Adrenal gland (tissue), 12 donors: Measurements from ENCODE around the gene HDLBP. TPM values are rescaled to one million over a fixed set of nuclear protein-coding genes. Genes with fewer than 3 reads are reported as not detected.
A peak's percentile ranks its signal among the peaks of the same experiment; 100 is the strongest.

Source experiments
- DNase-seq, 7 donors: peaks; one replicate each; pipeline ENCODE4 v3.0.0-alpha.2; 2019 to 2020
- H3K27ac ChIP-seq, 5 donors: fragments of 200-600 bp; sonication (generic) in 4 of 5; 1 replicate in 3 of 5; 2 replicates in 2 of 5; pipeline versions ENCODE4 v1.5.1 to v1.8.0; 2016 to 2020; ENCODE audit warnings: mild to moderate bottlenecking in 1 of 5
- H3K27me3 ChIP-seq: fragments of 200-600 bp; 2 replicates; pipeline ENCODE4 v1.8.0; 2021
- H3K36me3 ChIP-seq, 2 donors: fragments of 200-600 bp; replicated peaks in 1 of 2; 1 replicate in 1 of 2; 2 replicates in 1 of 2; pipeline versions ENCODE4 v1.5.1 to v1.8.0; 2018 to 2022
- H3K4me1 ChIP-seq, 2 donors: fragments of 200-600 bp; replicated peaks in 1 of 2; 1 replicate in 1 of 2; 2 replicates in 1 of 2; pipeline versions ENCODE4 v1.5.1 to v1.8.0; 2018 to 2021
- H3K4me3 ChIP-seq, 4 donors: fragments of 200-600 bp; sonication (generic) in 3 of 4; one replicate each; pipeline ENCODE4 v1.5.1; 2016 to 2018
- H3K9me3 ChIP-seq, 3 donors: fragments of 200-600 bp; sonication (generic) in 1 of 3; replicated peaks in 1 of 3; 1 replicate in 2 of 3; 2 replicates in 1 of 3; pipeline versions ENCODE4 v1.5.1 to v1.8.0; 2016 to 2021
- CTCF ChIP-seq, 6 experiments: fragments of 450-650 bp in 4 of 6; fragments of 200-600 bp in 2 of 6; sonication (generic) in 1 of 6; IDR thresholded peaks; 1 replicate in 5 of 6; 2 replicates in 1 of 6; pipeline versions ENCODE4 v1.5.1 to v1.8.0; 2016 to 2021; ENCODE audit warnings: antibody characterized with exemption in 6 of 6, mild to moderate bottlenecking in 2 of 6, moderate library complexity in 1 of 6
- POLR2A ChIP-seq, 2 donors: fragments of 450-650 bp; IDR thresholded peaks; one replicate each; pipeline ENCODE4 v1.6.1; 2017; ENCODE audit warnings: antibody characterized with exemption in 2 of 2, mild to moderate bottlenecking in 2 of 2, moderate library complexity in 1 of 2
- WGBS, 4 donors: extraction: QIAGEN DNeasy Blood & Tissue Kit in 2 of 4; methylation state at CpG; one replicate each; pipeline versions ENCODE4 v1.1.5 to v1.1.7; 2013 to 2017; 5-methylcytosine and 5-hydroxymethylcytosine counted together
- intact Hi-C, 2 donors: fragments of 100-400 bp; cut with DNase I; formaldehyde crosslinking; loops; one replicate each; pipeline versions ENCODE4 v1.14.1 to v1.15.0; 2022 to 2023
- polyA plus RNA-seq, 3 donors: library from polyadenylated mRNA; stranded (reverse); fragments of 200-250 nt in 2 of 3; fragments of 350-450 nt in 1 of 3; fragmentation: Illumina TruSeq in 1 of 3; extraction: RNeasy Lipid Tissue Mini Kit (QIAGEN cat#74804) in 1 of 3; gene quantifications; one replicate each; pipeline ENCODE4 v1.2.3, GENCODE V29; 2013 to 2014
- total RNA-seq, 9 donors: library from RNA; depleted of rRNA in 4 of 9; stranded (reverse); fragments of >200 nt in 4 of 9; fragments of 120-200 nt in 1 of 9; fragmentation: NEBNext Ultra II Directional in 1 of 9; extraction: Animal tissue kit (Norgen Biotek cat#: 25700) in 1 of 9; gene quantifications; one replicate each; pipeline versions ENCODE4 v1.1.0 to v1.2.4, GENCODE V29; 2013 to 2023
- donor health status: healthy with polysubstance abuse.
- donor health status: Bipolar disorder and iron deficiency.
- donor health status: DM: yes; HTN: yes; CAD: no.
- donor health status: DM: no; HTN: no; CAD: no.
- donor health status: DM: no; HTN: no; CAD: no.
- donor health status: DM: yes; HTN: yes; CAD: no.

Gene HDLBP
- total and polyA plus RNA-seq, 12 donors: 295 to 880 (median 454) TPM

GRCh38 chr2:241344925-241345651 lies 29.6 kb upstream of the HDLBP start:
- DNase-seq: no peak
- no peak overlapping the region for H3K4me3 ChIP-seq
- intact Hi-C loops: no loop called here
- H3K36me3 ChIP-seq: peaks cover 0 to 76% of the 10 kb centered on the region in 2 donors
- peaks cover 0 to under 1% of the 10 kb centered on the region in 2 donors for H3K4me1 ChIP-seq
- no peak overlapping the region for H3K27ac ChIP-seq
- H3K27me3 ChIP-seq: no peaks in the 10 kb centered on the region
- H3K9me3 ChIP-seq: no peaks in the 10 kb centered on the region
- no peak for TF ChIP-seq POLR2A (IDR thresholded peaks at IDR 0.05)
- TF ChIP-seq CTCF (IDR thresholded peaks at IDR 0.05): no peak
- 84 to 92% (median 88%) methylated on average over 9 of the region's 9 CpGs for WGBS, 4 donors

GRCh38 chr2:241340631-241341163 lies 25.2 kb upstream of the HDLBP start:
- peak overlapping the region in 2 of 5 donors; percentile 7 to 73 for H3K27ac ChIP-seq
- intact Hi-C loops: no loop called here
- H3K9me3 ChIP-seq: no peaks in the 10 kb centered on the region
- H3K4me1 ChIP-seq: peaks cover 0 to 9% of the 10 kb centered on the region in 2 donors
- H3K4me3 ChIP-seq: no peak overlapping the region
- TF ChIP-seq CTCF (IDR thresholded peaks at IDR 0.05) (no peak), POLR2A (IDR thresholded peaks at IDR 0.05) (no peak)
- H3K27me3 ChIP-seq: no peaks in the 10 kb centered on the region
- peaks cover 0 to 67% of the 10 kb centered on the region in 2 donors for H3K36me3 ChIP-seq
- WGBS, 4 donors: 70 to 81% (median 74%) methylated on average over 3 of the region's 3 CpGs
- DNase-seq: no peak

GRCh38 chr2:241339839-241340630 lies 24.6 kb upstream of the HDLBP start:
- intact Hi-C loops: no loop called here
- H3K4me1 ChIP-seq: peaks cover 0 to 9% of the 10 kb centered on the region in 2 donors
- peaks cover 0 to 65% of the 10 kb centered on the region in 2 donors for H3K36me3 ChIP-seq
- TF ChIP-seq CTCF (IDR thresholded peaks at IDR 0.05) (no peak), POLR2A (IDR thresholded peaks at IDR 0.05) (no peak)
- no peak overlapping the region for H3K4me3 ChIP-seq
- 54 to 68% (median 65%) methylated on average over 8 of the region's 8 CpGs for WGBS, 4 donors
- no peaks in the 10 kb centered on the region for H3K27me3 ChIP-seq
- no peak for DNase-seq
- H3K27ac ChIP-seq: peak overlapping the region in 1 of 5 donors; percentile 18
- H3K9me3 ChIP-seq: no peaks in the 10 kb centered on the region

GRCh38 chr2:241334813-241335212 lies 19.3 kb upstream of the HDLBP start:
- Histone ChIP-seq H3K27me3 (no peaks in the 10 kb centered on the region), H3K36me3 (peaks cover 0 to 50% of the 10 kb centered on the region in 2 donors), H3K4me3 (no peak overlapping the region), H3K9me3 (no peaks in the 10 kb centered on the region), H3K27ac (no peak overlapping the region), H3K4me1 (peaks cover 0 to 6% of the 10 kb centered on the region in 2 donors)
- 76 to 86% (median 82%) methylated on average over 2 of the region's 2 CpGs for WGBS, 4 donors
- TF ChIP-seq POLR2A (IDR thresholded peaks at IDR 0.05): no peak
- TF ChIP-seq CTCF (IDR thresholded peaks at IDR 0.05): no peak
- no peak for DNase-seq
- intact Hi-C loops: no loop called here
